GM12873 (cell line): Measurements from ENCODE around the gene STUB1.

ENCODE experiments used
- TF ChIP-seq, protein P1 (sequence below): IDR thresholded peaks from 2 replicates; pipeline ENCODE4 v1.5.1; 2012; ENCODE audit warnings: low read depth, mild to moderate bottlenecking, moderate library complexity, low read length, control low read depth; ENCODE audit not compliant: insufficient read depth; ENCODE audit errors: missing control alignments

The STUB1 gene

DNA sequence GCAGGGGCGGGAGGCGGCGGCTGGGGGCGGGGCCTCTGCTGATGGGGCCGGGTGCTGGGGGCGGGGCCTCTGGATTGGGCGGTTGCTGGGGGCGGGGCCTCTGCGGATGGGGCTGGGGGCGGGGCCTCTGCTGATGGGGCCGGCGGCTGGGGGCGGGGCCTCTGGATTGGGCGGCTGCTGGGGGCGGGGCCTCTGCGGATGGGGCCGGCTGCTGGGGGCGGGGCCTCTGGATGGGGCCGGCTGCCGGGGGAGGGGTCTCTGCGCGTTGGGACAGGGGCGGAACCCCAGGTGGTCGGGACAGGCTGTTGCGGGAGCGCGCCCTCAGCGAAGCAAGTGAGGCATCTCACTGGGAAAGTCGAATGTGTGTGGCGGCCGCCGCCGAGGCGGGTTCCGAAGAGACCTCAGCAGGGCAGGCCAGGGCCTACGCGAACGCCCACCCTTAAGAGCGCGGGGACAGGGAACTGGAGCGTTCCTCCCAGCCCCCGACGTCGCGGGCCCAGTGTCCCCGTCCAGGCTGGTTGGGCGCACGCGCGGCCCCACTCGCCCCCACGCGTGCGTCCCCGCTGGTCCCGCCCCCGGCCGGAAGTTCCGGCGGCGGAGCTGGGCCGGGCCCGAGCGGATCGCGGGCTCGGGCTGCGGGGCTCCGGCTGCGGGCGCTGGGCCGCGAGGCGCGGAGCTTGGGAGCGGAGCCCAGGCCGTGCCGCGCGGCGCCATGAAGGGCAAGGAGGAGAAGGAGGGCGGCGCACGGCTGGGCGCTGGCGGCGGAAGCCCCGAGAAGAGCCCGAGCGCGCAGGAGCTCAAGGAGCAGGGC, at the start of gene STUB1:
Gene STUB1 (plus strand): TSS at position 597 of the 811 bp plus-strand sequence. CDS start 116 bp downstream, at position 713.
- TF ChIP-seq, protein P1, sequence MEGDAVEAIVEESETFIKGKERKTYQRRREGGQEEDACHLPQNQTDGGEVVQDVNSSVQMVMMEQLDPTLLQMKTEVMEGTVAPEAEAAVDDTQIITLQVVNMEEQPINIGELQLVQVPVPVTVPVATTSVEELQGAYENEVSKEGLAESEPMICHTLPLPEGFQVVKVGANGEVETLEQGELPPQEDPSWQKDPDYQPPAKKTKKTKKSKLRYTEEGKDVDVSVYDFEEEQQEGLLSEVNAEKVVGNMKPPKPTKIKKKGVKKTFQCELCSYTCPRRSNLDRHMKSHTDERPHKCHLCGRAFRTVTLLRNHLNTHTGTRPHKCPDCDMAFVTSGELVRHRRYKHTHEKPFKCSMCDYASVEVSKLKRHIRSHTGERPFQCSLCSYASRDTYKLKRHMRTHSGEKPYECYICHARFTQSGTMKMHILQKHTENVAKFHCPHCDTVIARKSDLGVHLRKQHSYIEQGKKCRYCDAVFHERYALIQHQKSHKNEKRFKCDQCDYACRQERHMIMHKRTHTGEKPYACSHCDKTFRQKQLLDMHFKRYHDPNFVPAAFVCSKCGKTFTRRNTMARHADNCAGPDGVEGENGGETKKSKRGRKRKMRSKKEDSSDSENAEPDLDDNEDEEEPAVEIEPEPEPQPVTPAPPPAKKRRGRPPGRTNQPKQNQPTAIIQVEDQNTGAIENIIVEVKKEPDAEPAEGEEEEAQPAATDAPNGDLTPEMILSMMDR: no peak

DNA sequence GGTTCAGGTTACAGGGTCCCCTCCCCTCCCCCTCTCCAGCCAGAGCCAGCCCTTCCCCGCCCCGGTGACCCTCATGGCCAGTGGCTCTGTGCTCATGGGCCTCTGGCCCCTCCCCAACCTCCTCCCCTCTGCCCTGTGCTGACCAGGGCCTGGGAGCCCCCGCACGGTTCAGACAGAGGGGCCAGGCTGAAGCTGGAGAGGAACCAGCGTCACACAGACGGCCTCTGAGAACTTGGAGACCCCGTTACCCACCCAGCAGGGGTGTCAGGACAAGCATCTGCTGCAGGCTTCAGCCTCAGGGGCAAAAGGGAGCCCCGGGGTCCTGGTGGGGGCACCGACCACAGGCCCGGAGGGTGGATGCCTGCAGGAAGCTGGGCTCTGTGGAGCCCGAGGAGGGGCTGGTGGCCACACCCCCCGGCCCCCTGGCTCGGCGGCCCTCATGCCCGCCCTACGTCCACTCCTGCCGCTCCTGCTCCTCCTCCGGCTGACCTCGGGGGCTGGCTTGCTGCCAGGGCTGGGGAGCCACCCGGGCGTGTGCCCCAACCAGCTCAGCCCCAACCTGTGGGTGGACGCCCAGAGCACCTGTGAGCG, 49.3 kb upstream of the STUB1 start, which contains the start of gene WFIKKN1:
Gene WFIKKN1 (plus strand): TSS at position 171 of the 591 bp plus-strand sequence. CDS start 269 bp downstream, at position 440.
- TF ChIP-seq, protein P1: no peak

DNA sequence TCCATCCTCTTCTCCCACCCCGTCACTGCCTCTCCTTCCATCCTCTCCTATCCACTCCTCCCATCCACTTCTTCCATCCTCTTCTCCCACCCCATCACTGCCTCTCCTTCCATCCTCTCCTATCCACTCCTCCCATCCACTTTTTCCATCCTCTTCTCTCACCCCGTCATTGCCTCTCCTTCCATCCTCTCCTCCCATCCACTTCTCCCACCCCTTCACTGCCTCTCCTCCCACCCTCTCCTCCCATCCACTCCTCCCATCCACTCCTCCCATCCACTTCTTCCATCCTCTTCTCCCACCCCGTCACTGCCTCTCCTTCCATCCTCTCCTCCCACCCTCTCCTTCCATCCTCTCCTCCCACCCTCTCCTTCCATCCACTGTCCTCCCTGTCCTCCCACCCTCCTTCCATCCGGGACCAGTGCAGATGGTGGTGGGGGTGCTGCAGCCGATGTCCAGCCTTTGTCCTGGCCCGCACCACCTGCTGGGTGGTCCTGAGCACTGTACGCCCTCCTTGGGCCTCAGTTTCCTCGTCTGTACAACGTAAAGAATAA, 48.3 kb upstream of the STUB1 start:
- TF ChIP-seq, protein P1: no peak

DNA sequence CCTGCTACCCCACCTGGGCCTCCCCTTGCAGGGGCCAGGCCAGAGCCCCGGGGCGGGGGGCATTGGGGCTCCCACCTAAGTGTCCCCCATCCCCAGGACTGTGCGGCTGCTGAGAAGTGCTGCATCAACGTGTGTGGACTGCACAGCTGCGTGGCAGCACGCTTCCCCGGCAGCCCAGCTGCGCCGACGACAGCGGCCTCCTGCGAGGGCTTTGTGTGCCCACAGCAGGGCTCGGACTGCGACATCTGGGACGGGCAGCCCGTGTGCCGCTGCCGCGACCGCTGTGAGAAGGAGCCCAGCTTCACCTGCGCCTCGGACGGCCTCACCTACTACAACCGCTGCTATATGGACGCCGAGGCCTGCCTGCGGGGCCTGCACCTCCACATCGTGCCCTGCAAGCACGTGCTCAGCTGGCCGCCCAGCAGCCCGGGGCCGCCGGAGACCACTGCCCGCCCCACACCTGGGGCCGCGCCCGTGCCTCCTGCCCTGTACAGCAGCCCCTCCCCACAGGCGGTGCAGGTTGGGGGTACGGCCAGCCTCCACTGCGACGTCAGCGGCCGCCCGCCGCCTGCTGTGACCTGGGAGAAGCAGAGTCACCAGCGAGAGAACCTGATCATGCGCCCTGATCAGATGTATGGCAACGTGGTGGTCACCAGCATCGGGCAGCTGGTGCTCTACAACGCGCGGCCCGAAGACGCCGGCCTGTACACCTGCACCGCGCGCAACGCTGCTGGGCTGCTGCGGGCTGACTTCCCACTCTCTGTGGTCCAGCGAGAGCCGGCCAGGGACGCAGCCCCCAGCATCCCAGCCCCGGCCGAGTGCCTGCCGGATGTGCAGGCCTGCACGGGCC, 47.5 kb upstream of the STUB1 start:
- TF ChIP-seq, protein P1: no peak

DNA sequence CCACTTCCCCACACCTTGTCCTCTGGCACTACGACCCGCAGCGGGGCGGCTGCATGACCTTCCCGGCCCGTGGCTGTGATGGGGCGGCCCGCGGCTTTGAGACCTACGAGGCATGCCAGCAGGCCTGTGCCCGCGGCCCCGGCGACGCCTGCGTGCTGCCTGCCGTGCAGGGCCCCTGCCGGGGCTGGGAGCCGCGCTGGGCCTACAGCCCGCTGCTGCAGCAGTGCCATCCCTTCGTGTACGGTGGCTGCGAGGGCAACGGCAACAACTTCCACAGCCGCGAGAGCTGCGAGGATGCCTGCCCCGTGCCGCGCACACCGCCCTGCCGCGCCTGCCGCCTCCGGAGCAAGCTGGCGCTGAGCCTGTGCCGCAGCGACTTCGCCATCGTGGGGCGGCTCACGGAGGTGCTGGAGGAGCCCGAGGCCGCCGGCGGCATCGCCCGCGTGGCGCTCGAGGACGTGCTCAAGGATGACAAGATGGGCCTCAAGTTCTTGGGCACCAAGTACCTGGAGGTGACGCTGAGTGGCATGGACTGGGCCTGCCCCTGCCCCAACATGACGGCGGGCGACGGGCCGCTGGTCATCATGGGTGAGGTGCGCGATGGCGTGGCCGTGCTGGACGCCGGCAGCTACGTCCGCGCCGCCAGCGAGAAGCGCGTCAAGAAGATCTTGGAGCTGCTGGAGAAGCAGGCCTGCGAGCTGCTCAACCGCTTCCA, 46.7 kb upstream of the STUB1 start:
- TF ChIP-seq, protein P1: no peak

DNA sequence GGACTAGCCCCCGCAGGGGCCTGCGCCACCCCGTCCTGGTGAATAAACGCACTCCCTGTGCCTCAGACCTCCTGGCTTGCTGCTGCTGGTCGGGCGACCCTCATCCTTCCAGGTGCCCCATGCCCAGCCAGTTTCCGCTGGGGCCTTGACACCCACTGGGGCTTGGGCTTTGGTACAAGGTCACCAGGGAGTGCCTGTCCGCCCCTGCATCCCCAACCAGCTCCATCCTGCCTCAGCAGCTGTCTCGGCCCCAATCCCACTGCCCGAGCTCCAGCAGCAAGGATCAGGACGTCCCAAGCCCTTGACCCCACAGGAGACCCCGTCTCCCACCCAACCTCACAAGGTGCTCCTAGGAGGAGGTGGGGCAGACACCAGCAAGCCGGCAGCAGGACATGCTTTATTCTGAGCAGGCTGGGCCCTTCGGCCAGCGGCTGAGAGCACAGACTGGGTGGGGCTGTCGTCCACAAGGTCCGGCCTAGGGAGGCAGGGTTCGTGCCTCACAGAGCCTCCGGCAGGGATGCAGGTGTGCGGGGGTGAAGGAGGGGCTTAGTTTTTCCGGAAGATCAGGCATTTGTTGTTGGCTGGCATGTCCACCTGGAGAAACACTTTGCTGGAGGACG, 46.0 kb upstream of the STUB1 start:
- TF ChIP-seq, protein P1: no peak
